ENCODE results near the gene KHDC1.

- TF ChIP-seq CTCF (IDR thresholded peaks at IDR 0.05) (no peak), POLR2AphosphoS5 (IDR thresholded peaks at IDR 0.05) (no peak), POLR2A (IDR thresholded peaks at IDR 0.05) (no peak)
These were observed 46.5 kb upstream of the KHDC1 start for GRCh38 chr6:73309535-73309784.
